Ovary (tissue), 9 donors: ENCODE data around the gene VEPH1. TPM values are rescaled to one million over a fixed set of nuclear protein-coding genes. Genes with fewer than 3 reads are reported as not detected.

Experiments
- DNase-seq, 5 donors: peaks; one replicate each; pipeline ENCODE4 v3.0.0-alpha.2; 2019 to 2020
- H3K27ac ChIP-seq, 2 donors: fragments of 200-600 bp; one replicate each; pipeline versions ENCODE4 v1.5.1 to v1.8.0; 2019 to 2022
- H3K27me3 ChIP-seq: fragments of 200-600 bp; one replicate; pipeline ENCODE4 v1.8.0; 2022
- H3K36me3 ChIP-seq: fragments of 200-600 bp; sonication (generic); one replicate; pipeline ENCODE4 v1.5.1; 2019
- H3K4me1 ChIP-seq: one replicate; pipeline ENCODE4 v1.8.1; 2013; ENCODE audit warnings: mild to moderate bottlenecking, moderate library complexity; ENCODE audit not compliant: insufficient read depth
- H3K4me3 ChIP-seq: fragments of 200-600 bp; sonication (generic); one replicate; pipeline ENCODE4 v1.5.1; 2017
- H3K9me3 ChIP-seq, 2 donors: fragments of 200-600 bp in 1 of 2; sonication (generic) in 1 of 2; one replicate each; pipeline versions ENCODE4 v1.5.1 to v1.8.1; 2013 to 2019; ENCODE audit warnings: mild to moderate bottlenecking in 1 of 2, moderate library complexity in 1 of 2
- EP300 ChIP-seq: sonication (generic); formaldehyde crosslinking; IDR thresholded peaks from one replicate; pipeline ENCODE4 v1.6.1; 2017; ENCODE audit warnings: antibody characterized with exemption
- POLR2A ChIP-seq: fragments of 450-650 bp; IDR thresholded peaks from one replicate; pipeline ENCODE4 v1.6.1; 2017; ENCODE audit warnings: antibody characterized with exemption, mild to moderate bottlenecking, moderate library complexity
- WGBS, 3 donors: extraction: QIAGEN DNeasy Blood & Tissue Kit in 1 of 3; methylation state at CpG; one replicate each; pipeline versions ENCODE4 v1.1.5 to v1.1.7; 2013 to 2017; 5-methylcytosine and 5-hydroxymethylcytosine counted together
- intact Hi-C, 4 donors: fragments of 100-400 bp; cut with DNase I; formaldehyde crosslinking; loops; one replicate each; pipeline versions ENCODE4 v1.11.0 to v1.15.1; 2022 to 2023
- polyA plus RNA-seq, 2 donors: library from polyadenylated mRNA; stranded (reverse); fragments of 200-250 nt in 1 of 2; fragments of 350-450 nt in 1 of 2; fragmentation: Illumina TruSeq in 1 of 2; extraction: RNeasy Lipid Tissue Mini Kit (QIAGEN cat#74804) in 1 of 2; gene quantifications; one replicate each; pipeline ENCODE4 v1.2.3, GENCODE V29; 2013 to 2014
- total RNA-seq, 7 donors: library from RNA; depleted of rRNA in 2 of 7; stranded (reverse); fragments of >200 nt in 2 of 7; fragmentation: NEBNext Ultra II Directional in 3 of 7; extraction: Animal tissue kit (Norgen Biotek cat#: 25700) in 3 of 7; gene quantifications; one replicate each; pipeline versions ENCODE4 v1.1.0 to v1.2.4, GENCODE V29; 2016 to 2023
- TF ChIP-seq, protein P1 (sequence below), 3 donors: fragments of 450-650 bp in 2 of 3; fragments of 200-600 bp in 1 of 3; IDR thresholded peaks; one replicate each; pipeline versions ENCODE4 v1.5.1 to v1.8.0; 2016 to 2022; ENCODE audit warnings: antibody characterized with exemption in 3 of 3, mild to moderate bottlenecking in 1 of 3
- donor health status: DM: no; HTN: no; CAD: no; lungs with moderate emphysema.
- donor health status: DM: no; HTN: no; CAD: no.
- donor health status: Bipolar disorder and iron deficiency.
- donor health status: DM: yes; HTN: yes; CAD: no.
- donor health status: DM: no; HTN: no; CAD: no.
- donor health status: DM: yes; HTN: yes; CAD: no.

VEPH1 gene
- total and polyA plus RNA-seq, 9 donors: 0.23 to 4.6 (median 1.3) TPM; not detected in 1

DNA sequence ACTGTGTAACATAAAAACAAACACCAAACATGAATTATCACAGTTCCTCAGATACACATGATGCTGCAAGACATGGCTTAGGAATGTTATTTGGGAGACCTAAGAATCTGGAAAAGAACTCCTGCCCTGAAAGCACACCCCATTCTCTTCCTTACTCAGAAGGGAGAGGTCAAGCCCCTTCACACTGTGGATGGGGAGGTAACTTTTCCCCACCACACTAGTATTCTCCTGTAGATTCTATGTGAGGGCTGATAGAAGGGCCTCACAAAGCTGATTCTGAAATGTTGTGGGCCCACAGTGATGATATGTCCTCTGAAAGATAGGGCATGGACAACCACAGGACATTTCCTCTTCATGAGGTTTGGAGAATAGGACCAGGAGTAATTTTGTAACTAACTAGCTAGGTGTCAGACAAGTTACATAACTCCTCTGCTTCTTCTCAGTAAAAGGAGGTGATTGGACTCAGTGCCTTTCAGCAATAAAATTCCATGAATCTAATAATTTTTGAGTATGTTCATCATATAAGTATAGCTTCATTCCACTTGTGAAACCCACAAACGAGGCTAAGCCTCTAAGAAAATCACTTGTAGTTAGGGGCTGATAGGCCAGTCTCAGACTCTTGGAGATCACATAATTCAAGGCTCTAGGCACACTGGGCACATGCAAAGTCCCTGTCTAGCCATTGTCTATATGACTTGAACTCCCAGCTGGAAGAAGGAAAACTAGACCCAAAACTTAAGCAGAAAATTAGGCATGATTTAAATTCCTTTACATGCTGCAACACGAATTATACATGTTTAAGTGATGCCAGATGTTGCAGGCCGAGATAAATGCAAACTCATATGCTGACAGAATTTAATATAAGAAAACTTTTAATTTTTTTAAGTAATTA, 59.1 kb downstream of the VEPH1 start:
- WGBS, 3 donors: 61 to 64% (median 63%) methylated on average over 3 of the region's 3 CpGs
- no peak for DNase-seq
- Histone ChIP-seq H3K9me3 (no peaks in the 10 kb centered on the region), H3K4me1 (no peaks in the 10 kb centered on the region), H3K27ac (no peak overlapping the region), H3K36me3 (no peaks in the 10 kb centered on the region), H3K4me3 (no peak overlapping the region), H3K27me3 (no peaks in the 10 kb centered on the region)
- TF ChIP-seq EP300 (no peak), POLR2A (no peak)
- intact Hi-C loops: no loop called here

DNA sequence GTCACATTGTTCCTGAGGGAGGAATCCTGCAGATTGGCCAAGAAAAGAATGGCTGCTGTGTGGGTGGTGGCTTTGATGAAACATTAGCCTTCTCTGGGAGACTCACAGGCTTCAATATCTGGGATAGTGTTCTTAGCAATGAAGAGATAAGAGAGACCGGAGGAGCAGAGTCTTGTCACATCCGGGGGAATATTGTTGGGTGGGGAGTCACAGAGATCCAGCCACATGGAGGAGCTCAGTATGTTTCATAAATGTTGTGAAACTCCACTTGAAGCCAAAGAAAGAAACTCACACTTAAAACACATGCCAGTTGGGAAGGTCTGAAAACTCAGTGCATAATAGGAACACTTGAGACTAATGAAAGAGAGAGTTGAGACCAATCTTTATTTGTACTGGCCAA, 60.5 kb downstream of the VEPH1 start:
- H3K27me3 ChIP-seq: no peaks in the 10 kb centered on the region
- no peak overlapping the region for H3K27ac ChIP-seq
- H3K4me3 ChIP-seq: no peak overlapping the region
- TF ChIP-seq EP300 (no peak), POLR2A (no peak)
- TF ChIP-seq, protein P1, sequence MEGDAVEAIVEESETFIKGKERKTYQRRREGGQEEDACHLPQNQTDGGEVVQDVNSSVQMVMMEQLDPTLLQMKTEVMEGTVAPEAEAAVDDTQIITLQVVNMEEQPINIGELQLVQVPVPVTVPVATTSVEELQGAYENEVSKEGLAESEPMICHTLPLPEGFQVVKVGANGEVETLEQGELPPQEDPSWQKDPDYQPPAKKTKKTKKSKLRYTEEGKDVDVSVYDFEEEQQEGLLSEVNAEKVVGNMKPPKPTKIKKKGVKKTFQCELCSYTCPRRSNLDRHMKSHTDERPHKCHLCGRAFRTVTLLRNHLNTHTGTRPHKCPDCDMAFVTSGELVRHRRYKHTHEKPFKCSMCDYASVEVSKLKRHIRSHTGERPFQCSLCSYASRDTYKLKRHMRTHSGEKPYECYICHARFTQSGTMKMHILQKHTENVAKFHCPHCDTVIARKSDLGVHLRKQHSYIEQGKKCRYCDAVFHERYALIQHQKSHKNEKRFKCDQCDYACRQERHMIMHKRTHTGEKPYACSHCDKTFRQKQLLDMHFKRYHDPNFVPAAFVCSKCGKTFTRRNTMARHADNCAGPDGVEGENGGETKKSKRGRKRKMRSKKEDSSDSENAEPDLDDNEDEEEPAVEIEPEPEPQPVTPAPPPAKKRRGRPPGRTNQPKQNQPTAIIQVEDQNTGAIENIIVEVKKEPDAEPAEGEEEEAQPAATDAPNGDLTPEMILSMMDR (IDR thresholded peaks at IDR 0.05): no peak
- intact Hi-C loops: no loop called here
- 48 to 57% (median 54%) methylated on average over 2 of the region's 2 CpGs for WGBS, 3 donors
- H3K4me1 ChIP-seq: peaks cover 2% of the 10 kb centered on the region
- DNase-seq: no peak
- no peaks in the 10 kb centered on the region for H3K9me3 ChIP-seq
- no peaks in the 10 kb centered on the region for H3K36me3 ChIP-seq

DNA sequence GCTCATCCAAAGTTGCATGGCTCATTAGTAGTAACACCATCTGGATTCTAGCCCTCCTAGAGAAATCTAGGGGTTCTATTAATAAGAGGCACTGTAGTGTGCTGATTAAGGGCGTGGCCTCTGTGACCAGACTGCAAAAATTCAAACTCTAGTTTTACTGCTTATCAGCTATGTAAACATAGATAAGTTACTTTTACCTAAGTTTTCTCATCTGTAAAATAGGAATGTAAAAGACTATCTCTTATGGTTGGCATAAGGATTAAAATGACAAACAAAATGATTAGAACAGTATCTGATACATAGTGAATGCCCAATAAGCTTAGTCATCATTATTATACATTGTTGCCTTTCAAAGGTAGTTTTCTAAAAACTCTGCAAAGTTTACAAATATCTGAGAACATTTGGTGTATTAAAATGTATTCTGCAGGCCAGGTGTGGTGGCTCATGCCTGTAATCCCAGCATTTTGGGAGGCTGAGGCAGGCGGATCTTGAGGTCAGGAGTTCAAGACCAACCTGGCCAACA, 62.1 kb downstream of the VEPH1 start:
- WGBS, 3 donors: 86 to 91% (median 91%) methylated on average over 2 of the region's 2 CpGs
- intact Hi-C loops: no loop called here
- H3K9me3 ChIP-seq: no peaks in the 10 kb centered on the region
- peaks cover 2% of the 10 kb centered on the region for H3K4me1 ChIP-seq
- H3K36me3 ChIP-seq: no peaks in the 10 kb centered on the region
- no peak overlapping the region for H3K27ac ChIP-seq
- TF ChIP-seq, protein P1 (IDR thresholded peaks at IDR 0.05): no peak
- TF ChIP-seq EP300: no peak
- TF ChIP-seq POLR2A: no peak
- DNase-seq: no peak
- no peaks in the 10 kb centered on the region for H3K27me3 ChIP-seq
- no peak overlapping the region for H3K4me3 ChIP-seq

DNA sequence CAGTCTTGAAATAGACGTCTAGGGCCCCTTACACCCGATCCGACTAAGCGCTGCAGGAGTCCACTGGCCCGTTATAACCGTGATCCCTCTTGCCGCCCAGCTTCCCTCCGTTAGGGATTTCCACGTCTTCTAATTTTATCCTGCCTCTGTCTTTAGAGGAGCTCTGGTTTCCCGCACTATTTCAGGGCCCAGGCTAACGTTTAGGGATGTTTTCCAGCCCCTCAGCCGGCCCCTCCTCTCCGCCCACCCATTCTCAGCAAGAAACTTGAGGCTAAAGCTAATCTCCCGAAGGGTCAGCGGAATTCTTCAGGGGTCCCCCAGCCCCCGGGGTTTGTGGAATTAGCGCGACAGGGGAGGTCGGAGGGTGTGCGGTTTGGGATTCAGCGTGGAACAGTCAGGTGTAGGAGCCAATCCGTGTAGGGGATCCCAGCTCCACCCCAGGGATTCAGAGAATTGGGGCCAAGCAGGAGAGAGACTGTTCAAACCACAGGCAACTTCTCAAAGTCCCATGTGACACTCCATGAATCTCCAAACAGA, 65.0 kb downstream of the VEPH1 start:
- TF ChIP-seq POLR2A (no peak), EP300 (no peak)
- TF ChIP-seq, protein P1 (IDR thresholded peaks at IDR 0.05): no peak
- DNase-seq: no peak

More for the DNA sequence above, 65.0 kb downstream of the VEPH1 start:
- peaks cover 2% of the 10 kb centered on the region for H3K4me1 ChIP-seq
- no peaks in the 10 kb centered on the region for H3K27me3 ChIP-seq
- H3K4me3 ChIP-seq: peak overlapping the region; percentile 27
- WGBS, 3 donors: 2 to 3% (median 2%) methylated on average over 22 of the region's 22 CpGs
- H3K9me3 ChIP-seq: no peaks in the 10 kb centered on the region
- H3K36me3 ChIP-seq: no peaks in the 10 kb centered on the region
- H3K27ac ChIP-seq: no peak overlapping the region
- intact Hi-C loops: no loop called here
